ENCODE measurements around the gene COA5.

The COA5 gene, protein sequence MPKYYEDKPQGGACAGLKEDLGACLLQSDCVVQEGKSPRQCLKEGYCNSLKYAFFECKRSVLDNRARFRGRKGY

DNA sequence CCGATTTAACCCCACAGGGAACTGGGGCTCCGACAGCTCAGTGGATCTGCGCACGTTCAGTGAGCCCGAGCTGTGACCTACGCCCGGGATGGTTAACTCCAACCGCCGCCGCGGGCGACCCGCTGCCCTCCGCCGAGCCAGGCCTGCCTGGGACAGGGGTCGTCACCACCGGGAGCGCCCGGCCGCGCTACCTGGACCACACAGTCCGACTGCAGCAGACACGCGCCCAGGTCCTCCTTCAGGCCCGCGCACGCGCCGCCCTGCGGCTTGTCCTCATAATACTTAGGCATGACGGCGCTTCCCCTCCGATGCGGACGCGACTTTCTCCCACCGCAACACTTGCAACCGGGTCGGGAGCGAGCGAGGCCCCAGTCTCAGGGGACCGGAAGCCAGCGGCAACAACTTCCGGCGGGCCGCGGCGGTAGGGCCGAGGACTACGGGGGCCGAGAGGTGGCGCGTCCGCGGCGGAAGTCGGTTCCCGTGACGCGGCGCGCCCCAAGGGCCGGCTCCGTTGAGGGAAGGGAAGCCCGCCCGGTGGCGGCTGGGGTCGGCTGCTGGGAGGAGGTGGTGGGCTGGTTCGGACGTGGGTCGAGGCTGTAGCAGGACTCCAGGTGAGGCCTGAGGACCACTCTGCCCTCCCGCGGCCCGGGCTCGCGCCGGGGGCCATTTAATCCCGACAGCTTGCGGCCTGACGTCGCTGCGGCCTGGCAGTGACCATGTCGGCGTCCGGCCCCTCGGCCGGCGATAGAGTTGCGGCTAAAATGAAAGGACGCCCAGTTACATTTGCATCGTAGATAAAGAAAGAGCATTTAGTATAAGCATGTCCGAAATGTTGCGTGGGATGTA lies at the start of gene COA5, which contains the start of gene UNC50:
Gene COA5 (minus strand): TSS at position 397 of the 846 bp plus-strand sequence. CDS start 107 bp downstream, at position 290.
Gene UNC50 (plus strand): TSS at position 474 of the 846 bp plus-strand sequence. CDS start 1,171 bp downstream, outside the sequence.
- DNase-seq, result no peak

DNA sequence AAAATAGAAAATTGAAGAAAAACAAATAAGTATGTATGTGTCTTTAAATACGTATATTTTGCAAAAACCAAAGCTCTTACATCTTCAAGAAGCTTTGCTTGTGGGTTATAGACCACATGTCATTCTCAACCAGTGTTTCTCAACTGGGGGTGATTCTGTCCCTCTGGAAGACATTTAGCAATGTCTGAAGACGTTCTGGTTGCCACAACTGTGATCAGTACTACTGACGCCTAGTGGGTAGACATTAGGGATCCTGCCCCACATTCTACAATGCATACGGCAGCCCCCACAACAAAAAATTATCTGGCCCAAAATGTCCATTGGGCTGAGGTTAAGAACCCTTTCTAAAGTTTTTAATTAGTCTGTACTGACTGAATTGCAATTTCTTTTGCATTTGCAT lies 48.5 kb upstream of the COA5 start:
- no peak for DNase-seq

DNA sequence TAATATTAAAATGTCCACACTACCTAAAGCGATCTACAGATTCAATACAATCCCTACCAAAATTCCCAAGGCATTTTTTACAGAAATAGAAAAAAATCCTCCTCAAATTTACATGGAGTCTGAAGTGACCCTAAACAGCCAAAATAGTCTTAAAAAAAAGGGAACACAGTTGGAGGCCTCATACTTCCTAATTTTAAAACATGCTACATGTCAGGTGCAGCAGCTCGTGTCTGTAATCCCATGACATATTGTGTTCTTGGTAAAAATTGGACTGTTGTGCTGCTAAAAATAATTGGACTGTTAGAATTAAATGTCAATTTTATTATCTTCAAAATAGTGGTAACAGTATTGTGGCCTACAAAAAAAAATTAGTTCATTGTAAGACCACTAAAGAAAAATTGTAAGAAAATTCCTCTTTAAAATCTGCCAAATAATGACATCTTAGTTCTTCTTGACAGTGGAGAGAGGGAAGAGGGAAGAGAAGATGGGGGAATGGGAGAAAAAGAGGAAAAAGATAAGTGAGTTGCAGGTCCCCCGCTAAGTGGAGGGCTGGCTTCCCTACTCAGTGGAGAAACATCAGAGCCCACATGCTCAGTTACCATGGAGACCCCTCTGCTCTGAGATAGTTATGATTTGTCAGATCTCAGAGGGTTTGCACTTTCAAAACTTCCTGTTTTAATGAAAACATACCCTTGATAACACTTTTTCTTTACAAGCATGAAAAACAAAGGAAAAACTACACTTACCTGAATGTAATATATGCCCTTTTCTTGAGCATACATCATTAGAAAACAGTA lies 46.6 kb upstream of the COA5 start:
- DNase-seq, result no peak

DNA sequence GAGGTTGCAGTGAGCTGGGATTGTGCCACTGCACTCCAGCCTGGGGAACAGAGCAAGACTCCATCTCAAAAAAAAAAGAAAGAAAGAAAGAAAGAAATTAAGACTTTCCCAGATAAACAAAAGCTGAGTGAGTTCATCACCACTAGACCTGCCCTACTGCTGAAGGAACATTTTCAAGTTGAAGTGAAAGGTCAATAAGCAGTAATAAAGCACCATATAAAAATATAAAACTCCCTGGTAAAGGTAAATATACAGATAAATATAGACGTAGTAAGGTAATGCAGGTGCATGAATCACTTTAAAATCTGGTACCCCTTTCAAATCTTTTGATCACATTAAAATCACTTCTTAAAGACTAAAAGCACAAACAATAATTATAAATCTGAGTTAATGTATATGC lies 42.7 kb upstream of the COA5 start:
- DNase-seq, result no peak

- DNase-seq, result no peak
Measured at GRCh38 chr2:98649992-98650375, 41.7 kb upstream of the COA5 start.

DNA sequence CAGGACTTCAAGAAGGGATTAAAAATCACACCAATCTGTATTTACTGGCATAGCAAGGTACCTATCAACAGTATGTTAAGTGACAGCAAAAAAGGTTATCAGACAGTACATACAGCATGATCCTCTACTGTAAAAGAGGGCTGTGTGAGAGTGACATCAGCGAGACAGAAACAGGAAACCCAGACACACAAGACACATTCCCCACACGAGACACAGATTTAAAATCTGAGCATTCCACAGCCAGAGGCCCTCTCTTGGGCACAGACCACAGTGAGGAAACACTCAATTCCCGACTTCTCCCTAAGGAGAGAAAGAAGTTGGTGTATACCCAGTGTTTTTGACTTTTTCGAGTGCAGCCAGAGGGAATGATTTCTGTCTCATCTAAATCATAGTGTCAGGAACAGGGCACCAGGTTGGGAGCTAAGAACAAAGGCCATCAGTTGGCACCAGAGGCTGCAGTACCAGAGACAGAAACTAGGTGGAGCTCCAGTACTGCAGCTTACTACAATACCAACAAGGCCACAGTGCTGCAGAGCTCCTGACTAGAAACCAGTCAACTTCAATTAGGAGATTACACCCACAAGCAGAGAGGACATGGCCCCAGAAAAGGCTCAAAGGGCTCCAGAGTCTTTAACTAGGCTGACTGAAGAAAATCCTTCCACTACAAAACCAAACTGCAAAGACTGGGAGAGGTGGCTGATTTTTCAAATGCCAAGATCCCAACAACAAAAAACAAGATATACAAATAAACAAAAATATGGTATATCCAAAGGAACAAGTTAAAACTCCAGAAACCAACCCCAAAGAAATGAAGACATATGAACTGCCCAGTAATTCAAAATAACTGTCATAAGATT lies 41.1 kb upstream of the COA5 start:
- DNase-seq, result no peak

DNA sequence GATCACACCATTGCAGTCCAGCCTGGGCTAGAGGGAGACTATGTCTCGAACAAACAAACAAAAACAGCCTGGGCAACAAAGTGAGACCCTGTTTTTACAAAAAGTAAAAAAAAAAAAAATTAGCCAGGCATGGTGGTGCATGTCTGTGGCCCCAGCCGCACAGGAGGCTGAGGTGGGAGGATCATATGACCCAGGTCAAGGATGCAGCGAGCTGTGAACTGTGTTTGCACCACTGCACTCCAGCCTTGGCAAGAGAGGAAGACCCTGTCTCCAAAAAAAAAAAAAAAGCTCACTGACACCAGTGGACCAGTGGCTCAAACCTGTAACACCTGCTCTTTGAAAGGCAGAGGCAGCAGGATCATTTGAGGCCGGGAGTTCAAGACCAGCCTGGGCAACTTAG lies 40.1 kb upstream of the COA5 start:
- DNase-seq, result no peak

DNA sequence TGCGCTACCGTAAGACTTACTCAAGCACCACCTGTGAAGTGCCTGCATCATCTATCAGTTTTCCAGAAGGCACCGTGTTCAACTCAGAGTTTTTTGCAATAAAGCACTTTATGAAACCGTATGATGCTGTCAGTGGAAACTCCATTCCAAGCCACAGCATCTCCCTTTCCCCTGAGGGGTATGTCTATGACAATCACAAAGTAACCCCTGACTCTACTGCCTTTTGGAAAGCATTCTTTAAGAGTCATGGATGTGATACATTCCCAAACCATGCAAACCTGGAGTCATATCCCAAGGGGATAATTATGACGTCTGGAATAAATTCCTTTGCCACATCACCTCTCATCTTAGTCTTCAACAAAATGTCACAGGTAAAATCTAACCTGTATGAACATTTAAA lies 39.3 kb upstream of the COA5 start:
- DNase-seq, result no peak

DNA sequence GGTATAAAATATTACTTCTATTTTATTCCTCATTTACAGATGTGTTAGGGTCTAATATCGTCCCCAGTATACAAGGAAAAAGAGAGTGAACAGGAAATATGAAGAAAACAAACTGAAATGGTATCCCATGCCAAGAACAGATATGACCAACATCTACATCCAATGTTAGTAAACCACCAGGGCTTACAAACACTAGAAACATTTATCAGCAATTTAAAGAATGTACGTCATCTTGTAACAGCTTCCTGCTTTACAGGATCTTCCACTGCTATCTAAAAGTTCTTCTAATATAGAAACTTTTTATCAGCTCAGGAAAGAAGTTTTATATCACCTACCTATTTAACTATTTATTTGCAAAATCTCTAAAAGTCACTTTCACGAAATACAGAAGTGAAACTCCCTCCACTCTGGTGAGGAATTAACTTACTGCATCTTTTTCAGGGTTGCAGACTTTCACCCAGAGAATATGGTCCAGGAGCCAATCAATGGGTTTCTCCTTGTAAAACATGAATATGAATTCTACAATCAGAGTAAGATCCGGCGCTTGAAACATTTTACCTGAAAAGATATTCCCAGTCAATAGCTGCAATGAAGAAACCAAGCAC lies 35.3 kb upstream of the COA5 start:
- no peak for DNase-seq

DNA sequence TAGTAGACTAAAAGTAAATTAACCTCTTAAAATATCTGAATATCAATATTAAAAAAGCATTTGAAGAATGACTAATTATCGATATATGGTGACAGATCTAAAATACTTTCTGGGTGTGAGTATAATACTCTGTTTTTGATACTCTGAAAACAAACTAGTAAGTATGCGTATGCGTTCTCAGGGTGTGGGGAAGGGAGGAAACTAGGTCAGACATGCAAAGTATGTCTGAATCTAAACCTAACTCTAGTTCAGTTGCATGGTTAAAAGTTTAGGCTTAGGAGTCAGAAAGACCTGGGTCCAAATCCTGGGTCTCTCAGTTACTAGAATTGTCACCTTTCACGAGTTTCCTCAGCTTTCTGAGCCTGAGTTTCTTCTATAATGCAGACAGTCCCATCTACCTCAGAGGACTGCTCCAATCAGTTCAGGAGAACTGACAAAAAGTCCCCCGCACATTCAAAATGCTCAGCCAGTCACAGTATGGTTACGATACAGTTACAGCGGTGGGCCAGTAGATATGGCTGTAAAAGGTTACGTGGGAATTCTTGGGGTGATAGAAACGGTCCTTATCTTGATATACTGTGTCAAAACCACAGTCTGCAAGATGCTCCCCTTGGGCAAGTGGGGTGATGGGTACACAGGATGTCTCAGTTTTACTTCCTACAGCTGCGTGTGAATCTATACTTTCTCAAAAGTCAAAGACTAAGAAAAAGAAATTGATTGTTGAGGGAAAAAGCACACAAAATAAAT lies 29.3 kb upstream of the COA5 start:
- DNase-seq, result no peak

DNA sequence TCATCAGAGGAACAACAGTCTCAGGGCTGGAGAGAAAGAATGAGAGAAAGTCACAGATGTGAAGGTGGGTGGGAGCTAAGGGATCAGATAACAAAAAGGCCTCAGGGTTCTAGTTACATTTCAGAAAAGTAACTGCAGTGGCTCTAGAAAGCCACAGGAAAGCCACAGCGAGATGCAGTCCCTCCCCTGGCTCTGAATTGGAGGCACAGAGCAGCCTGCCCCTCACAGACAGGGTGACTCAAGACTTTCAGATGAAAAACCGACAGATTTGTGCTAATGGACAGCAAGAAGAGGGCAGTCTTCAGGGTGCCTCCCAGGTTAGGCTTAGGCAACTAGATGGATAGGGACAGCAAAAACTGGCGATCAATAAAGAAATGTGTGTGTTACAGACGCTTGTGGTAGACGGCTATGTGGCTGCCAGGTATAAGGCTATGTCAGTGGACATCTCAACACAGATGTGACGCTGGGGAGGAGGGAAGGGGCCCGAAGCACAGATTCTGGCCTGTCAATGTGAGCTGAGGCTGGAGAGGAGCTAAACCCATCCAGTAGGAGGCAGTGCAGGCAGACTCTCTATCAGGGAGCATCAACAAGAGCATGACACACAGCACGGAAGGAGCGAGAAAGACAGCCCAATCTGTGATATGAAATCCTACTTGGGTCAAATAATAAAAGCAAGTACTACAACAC lies 26.2 kb upstream of the COA5 start:
- no peak for DNase-seq

- DNase-seq, result no peak
Measured at GRCh38 chr2:98632351-98632750, 24.0 kb upstream of the COA5 start.

DNA sequence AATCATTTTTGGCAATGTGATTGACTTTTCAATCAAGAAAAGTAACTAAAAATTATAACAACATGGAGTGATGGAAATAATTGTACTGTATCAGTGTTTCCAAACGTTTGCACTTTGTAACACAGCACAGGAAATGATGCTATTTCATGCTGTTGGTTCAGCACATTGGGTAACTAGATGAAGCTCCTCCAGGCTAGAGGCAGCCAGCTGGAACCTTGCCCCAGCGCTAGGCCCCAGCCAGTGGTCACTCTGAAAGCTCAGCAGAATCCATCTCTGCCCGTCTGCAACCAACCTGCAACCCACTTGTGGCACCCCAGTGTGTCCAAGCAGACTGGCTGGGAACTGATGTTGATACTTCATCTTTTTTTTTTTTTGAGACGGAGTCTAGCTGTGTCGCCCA lies 15.3 kb upstream of the COA5 start:
- no peak for DNase-seq

DNA sequence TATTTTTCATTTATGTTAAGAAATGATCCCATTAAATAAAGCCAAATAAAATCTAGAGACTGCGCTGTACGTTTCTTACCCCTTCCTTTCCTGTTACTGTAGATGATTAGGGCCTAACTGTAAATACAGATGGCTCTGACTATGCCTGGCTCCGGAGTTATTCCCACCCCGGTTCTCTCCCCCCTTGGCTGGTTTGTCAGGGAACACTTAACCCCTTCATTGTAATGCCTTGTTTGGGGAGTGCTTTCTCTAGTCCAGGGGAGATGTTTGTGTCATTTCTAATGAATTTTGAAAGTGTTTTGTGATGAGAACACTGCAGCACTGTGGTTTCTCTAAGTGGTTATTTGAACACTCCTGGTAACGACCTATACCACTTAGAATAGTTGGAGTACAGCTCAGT lies 8.8 kb upstream of the COA5 start:
- no peak for DNase-seq

GRCh38 chr2:98615481-98615880 lies 7.2 kb upstream of the COA5 start:
- DNase-seq, result no peak

GRCh38 chr2:98614024-98614739 lies 5.9 kb upstream of the COA5 start:
- DNase-seq, result no peak

DNA sequence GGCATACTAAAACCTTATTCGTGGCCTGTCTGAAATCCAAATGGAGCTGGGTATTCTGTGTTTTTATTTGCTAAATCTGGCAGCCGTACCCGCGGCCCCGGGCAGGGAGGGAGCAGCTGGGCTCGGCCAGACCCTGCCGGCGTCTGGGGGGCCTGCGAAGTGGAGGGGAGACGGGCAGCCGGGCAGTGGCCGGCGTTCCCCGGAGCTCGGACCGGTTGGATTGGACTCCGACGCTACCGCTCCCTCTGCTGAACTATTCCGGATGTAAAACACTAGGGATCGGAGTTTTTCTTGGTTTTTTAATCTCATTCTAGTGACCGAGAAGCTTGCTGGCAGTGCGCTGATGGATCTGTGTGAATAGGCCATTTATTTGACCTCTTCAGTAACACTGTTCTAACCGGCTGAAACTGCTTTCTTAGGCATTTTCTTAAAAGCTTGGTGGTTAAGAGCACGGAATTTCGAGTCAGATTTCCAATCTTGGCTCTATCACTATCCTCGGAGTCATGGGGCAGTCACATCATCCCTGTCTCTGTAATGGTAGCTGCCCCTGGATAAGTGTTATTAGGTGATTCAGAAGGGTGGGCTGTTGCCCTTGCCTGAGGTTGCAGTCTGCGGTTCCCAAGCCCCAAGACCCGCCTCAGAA lies 771 bp upstream of the COA5 start:
- no peak for DNase-seq

- no peak for DNase-seq
Measured at GRCh38 chr2:98607741-98608115, 584 bp downstream of the COA5 start.

GRCh38 chr2:98607104-98607503 lies 1.2 kb downstream of the COA5 start:
- no peak for DNase-seq

DNA sequence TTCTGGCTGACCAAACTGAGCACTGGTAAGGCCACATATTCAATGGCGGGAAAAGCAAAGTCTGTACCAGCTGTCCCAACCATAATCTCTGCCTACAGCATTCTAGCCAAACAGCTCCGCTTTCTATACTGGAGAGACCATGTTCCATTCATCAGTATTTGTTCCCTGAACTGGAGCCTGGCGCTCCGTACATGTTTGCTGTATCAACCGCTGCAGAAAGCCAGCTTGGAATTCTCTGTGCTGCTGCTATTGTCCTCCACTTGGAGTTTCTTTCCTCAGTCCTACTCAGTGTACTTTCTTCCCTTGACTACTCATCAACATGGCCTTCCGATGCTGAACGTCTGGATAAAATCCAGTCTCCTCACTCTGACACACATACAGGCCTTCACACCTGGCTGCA lies 1.9 kb downstream of the COA5 start:
- no peak for DNase-seq
